Effector CD8-positive, alpha-beta T cell (primary cell): ENCODE data around the gene MRPS6.
A peak's percentile ranks its signal among the peaks of the same experiment; 100 is the strongest.

Source experiments
- DNase-seq: peaks from one replicate; lab custom pipeline; 2025; lab: John Stamatoyannopoulos, UW
- total RNA-seq, 4 experiments: gene quantifications; one replicate each; lab custom pipeline; 2026; lab: John Stamatoyannopoulos, UW

MRPS6 gene
- 29.7 to 83.9 (median 42.4) reads per million in 4 experiments for total RNA-seq

- DNase-seq = peak; percentile 67
These were observed at the start of gene MRPS6, which contains the start of gene SLC5A3 for GRCh38 chr21:34073032-34073748. Gene MRPS6 (plus strand): TSS chr21:34073578. CDS start chr21:34073701, 123 bp downstream. Gene SLC5A3 (plus strand): TSS chr21:34073578. CDS start chr21:34095199, 21,621 bp downstream.

DNA sequence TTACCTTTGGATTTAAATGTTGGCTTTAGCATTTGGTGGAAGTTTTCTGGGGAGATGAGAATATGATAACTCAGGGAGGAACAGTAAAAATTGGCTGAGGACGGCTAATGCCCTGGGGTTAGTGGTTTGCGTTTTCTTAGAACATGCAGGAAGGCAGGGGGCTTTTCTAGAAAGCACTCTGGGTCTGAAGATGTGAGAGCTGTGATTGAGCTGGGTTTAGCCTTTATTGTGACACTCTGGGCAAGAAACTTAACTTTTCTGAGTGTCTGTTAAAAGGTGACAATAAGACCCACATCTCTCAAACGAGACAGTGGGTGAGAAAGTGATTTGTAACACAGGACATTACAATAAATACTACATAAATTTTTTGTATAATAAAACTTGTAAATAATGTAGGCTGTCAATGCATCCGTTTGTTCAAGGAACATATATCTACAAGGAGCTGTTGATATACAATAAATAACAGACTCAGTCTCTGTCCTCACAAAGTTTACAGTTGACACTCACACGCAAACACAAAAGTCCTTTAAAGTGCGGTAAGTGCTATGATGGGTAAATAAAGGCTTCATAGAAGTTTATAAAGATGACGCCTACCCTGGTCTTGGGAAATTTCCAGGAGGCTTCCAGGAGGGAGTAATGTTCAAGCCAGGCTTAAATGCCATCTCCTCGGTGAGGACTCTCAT lies 49.5 kb upstream of the MRPS6 start:
- no peak for DNase-seq

- no peak for DNase-seq
These were observed 49.0 kb upstream of the MRPS6 start for GRCh38 chr21:34024374-34024693.

DNA sequence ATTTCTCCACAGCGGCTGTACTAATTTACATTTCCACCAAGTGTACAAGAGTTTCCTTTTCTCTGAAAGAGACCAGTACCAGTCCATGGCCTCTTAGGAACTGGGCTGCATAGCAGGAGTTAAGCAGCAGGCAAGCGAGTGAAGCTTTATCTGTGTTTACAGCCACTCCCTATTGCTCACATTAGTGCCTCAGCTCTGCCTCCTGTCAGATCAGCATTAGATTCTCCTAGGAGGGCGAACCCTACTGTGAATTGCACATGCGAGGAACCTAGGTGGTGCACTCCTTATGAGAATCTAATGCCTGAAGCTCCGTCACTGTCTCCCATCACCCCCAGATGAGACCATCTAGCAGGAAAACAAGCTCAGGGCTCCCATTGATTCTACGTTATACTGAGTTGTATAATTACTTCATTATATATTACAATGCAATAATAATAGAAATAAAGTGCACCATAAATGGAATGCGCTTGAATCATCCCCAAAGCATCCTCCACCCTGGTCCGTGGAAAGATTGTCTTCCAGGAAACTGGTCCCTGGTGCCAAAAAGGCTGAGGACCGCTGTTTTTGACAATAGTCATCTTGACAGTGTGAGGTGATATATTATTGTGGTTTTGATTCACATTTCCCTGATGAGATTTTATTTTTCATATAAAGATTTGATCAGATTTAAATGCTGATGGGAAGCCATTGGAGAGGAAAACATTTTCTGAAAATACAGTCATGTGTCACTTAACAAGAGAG lies 45.5 kb upstream of the MRPS6 start:
- DNase-seq = no peak

- DNase-seq = no peak
These were observed 43.4 kb upstream of the MRPS6 start for GRCh38 chr21:34029743-34030528.

DNA sequence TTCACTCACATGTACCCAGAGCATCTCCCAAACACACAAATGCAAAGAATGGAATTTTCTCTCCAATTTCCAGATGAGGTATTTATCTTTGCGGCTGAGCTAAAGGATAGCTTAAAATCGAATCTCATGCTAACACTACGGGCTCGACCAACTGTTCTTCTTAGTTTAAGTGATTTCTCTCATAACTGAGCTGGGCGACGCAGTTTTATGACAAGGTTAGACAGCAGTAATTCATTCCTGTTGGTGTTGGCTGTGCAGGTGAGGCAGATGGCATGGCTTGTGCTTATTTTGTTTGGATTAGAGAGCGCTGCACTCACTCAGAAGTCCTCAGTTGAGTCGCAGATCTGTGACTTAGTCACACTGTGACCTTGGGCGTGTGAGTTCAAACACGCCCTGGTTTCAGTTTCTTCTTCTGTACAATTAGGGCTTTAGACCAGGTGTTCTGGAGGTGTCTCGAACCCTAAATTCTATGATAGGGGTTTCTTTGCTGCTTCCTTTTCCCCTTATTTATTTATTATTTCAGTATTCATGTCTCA lies 41.5 kb upstream of the MRPS6 start:
- no peak for DNase-seq

DNA sequence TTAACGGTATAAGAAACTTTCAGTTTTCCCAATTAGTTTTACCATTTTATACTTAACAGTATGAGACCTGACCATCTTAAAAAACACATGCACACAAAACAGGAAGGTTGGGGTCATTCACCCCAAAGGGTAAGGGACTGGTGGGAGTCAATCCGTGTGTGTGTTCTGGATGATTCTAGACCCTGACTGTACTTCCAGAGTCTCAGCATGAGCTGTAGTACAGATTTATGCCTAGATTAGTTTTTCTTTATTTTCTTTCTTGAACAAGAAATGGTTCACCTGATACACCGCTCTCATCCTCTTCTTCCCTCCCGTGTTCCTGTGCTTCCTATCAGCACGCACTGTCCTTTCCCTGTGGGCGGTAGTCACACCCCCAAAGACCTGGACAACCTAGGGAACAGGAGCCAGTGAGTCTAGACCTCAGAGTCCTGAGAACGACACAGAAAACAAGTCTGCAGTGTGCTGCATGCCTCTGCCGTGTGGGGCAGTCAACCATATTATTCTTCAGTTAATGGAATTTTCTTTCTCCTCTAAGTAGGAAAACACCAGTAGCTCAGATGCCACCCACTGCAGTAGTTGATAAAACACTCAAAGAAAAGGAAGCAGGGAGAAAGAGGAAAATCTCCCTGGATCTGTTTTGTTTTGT lies 38.9 kb upstream of the MRPS6 start:
- no peak for DNase-seq

- no peak for DNase-seq
These were observed 37.6 kb upstream of the MRPS6 start for GRCh38 chr21:34035619-34036354.

DNA sequence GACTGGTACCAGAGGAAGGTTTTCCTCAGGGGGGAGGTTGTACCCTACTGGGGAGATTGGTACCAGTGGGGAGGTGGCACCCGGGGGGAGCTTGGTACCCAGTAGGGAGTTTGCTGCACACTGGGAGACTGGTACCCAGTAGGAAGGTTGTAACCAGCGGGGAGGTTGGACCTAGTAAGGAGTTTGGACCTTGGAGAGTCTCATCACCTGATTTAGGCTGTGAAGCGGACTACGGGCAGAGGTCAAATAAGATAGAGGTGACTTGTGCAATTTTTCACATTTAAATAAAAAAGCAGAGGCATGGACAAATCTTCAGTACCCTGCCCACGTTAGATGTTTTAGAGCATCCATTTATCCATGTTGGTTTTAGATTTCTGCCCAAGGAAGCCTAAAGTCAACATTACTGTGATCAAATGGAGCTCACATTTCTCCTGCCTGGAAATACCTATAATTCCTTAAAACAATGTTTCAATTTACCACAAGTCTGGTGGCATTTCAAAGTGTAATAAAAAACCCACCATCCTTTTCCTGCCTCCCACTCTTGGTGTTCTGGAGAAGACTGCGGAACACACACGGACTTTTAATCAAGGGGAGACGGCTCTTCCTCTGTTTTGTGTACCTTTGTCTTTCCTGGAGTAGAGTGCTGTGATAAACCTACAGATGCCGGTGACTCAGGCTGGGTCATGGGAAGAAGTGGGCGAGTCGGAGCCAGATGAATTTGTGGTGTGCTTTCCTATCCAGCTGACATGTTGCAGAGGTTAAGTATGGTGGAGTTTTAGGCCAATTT lies 36.2 kb upstream of the MRPS6 start:
- DNase-seq = no peak

GRCh38 chr21:34039678-34040382 lies 33.5 kb upstream of the MRPS6 start:
- no peak for DNase-seq

DNA sequence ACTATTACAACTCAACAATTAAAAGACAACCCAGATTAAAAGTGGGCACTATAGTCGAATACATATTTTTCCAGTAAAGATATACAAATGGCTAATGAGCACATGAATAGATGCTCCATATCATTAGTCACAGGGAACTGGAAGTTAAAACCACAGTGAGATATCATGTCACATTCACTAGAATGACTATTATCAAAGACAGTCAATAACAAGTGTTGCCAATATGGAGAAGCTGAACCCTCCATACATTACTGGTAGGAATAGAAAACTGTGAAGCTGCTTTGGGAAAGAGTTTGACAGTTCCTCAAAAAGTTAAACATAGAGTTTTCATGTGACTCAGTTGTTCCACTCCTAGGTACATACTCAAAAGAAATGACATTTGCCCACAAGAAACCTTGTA lies 30.6 kb upstream of the MRPS6 start:
- DNase-seq = no peak

DNA sequence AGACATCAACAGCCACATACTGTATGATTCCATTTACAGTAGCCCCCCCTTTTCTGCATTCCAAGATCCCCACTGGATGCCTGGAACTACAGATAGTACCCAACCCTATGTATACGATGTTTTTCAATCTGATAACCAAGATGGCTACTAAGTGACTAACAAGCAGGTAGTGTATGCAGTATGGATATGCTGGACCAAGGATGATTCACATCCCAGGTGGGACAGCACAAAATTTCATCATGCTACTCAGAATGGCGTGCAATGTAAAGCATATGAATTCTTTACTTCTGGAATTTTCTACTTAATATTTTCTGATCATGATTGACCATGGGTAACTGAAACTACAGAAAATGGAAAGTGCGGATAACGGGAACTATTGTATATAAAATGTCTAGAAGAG lies 30.0 kb upstream of the MRPS6 start:
- no peak for DNase-seq

- no peak for DNase-seq
These were observed 26.5 kb upstream of the MRPS6 start for GRCh38 chr21:34046917-34047316.

GRCh38 chr21:34047835-34048234 lies 25.5 kb upstream of the MRPS6 start:
- no peak for DNase-seq

GRCh38 chr21:34052171-34052570 lies 21.2 kb upstream of the MRPS6 start:
- DNase-seq = no peak

DNA sequence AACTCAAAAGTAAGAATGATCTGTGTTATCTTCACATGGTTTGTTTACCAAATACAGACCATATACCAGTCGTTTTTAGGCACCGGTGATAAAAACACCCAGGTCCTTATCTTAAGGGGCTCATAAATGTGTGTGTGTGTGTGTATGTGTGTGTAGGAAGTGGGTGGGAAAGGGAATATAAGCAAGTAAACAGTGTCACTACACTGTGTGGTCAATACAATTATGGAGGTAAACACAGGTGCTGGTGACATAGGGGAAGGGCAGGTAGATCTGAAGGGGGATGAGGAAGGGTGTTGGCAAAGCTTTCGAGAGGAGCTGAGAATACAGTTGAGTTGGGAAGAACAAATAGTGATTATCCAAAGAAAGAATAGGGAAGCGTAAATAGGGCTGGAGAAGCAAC lies 19.1 kb upstream of the MRPS6 start:
- DNase-seq = no peak

DNA sequence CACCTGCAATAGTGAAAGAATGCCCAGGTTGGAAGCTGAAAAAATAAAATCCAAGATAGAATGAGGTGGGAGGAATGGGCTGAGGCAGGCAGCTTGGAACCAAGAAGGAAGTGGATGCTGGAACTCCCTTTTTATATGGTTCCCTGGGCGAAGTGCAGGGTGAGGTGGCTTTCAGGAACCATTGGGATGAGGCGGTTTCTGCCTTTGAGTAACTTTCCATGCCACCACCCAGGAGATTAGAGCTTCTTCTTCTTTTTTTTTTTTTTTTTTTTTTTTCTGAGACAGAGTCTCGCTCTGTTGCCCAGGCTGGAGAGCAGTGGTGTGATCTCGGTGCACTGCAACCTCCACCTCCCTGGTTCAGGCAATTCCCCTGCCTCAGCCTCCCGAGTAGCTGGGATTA lies 17.8 kb upstream of the MRPS6 start:
- no peak for DNase-seq

- no peak for DNase-seq
These were observed 11.4 kb upstream of the MRPS6 start for GRCh38 chr21:34061983-34062382.

DNA sequence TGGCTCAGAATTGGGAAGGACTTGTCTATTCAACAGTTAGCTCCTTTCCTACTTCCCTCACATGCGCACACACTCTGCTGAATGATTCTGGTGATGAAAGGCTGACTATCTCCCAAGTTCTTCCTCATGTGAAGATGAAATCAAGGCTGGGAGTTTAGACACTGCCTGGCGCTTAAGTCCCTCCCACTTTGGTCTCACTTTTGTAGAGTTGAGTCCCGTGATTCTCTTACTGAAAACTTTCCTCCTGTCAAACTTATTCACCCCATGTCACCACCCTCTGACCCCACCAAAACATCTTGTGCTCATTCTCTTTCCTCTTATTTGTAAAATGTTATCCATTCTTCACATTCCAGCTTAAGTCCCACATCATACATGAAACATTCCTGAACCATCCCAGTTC lies 8.4 kb upstream of the MRPS6 start:
- DNase-seq = no peak
